ENCODE measurements around the gene PLA1A. TPM values are rescaled to one million over a fixed set of nuclear protein-coding genes. Genes with fewer than 3 reads are reported as not detected.

Gene PLA1A
- total and polyA plus RNA-seq, 2 of the 4 experiments (the other 2 are of a cell fraction) = not detected

GRCh38 chr3:119643528-119643927 lies 45.8 kb downstream of the PLA1A start:
- Histone ChIP-seq H3K27ac (ENCODE audit: insufficient read depth, low read length) (0 out of 2 replicates have a peak overlapping the region, but pooled peaks have one; percentile 19), H3K4me3 (ENCODE audit: insufficient read depth, low read depth, low read length) (no peak overlapping the region), H2AK9ac (replicated peaks; ENCODE audit: low read depth, low read length, poor library complexity) (no peak overlapping the region), H3K4me2 (ENCODE audit: low read depth, low read length) (no peak overlapping the region), H4K91ac (ENCODE audit: insufficient read depth, low read depth, low read length) (no peak overlapping the region), H3K36me3 (ENCODE audit: control insufficient read depth, insufficient read depth, low read length) (no peaks in the 10 kb centered on the region), H4K5ac (ENCODE audit: low read depth, low read length) (no peak overlapping the region), H3K4ac (ENCODE audit: low read depth, low read length) (no peak overlapping the region), H2BK120ac (ENCODE audit: low read depth, low read length) (no peak overlapping the region), H3K9me1 (ENCODE audit: insufficient read depth, low read length) (peaks cover 8% of the 10 kb centered on the region), H2BK20ac (ENCODE audit: low read depth, low read length) (no peak overlapping the region), H3K56ac (ENCODE audit: extremely low read depth, insufficient read depth, low read length) (no peak overlapping the region), H4K8ac (ENCODE audit: low read depth in 2 of 2, low read length in 2 of 2) (no peak overlapping the region), H3K4me1 (ENCODE audit: control insufficient read depth, insufficient read depth, low read length) (peaks cover 15% of the 10 kb centered on the region), H3K9me3 (ENCODE audit: control insufficient read depth, insufficient read depth, low read length) (no peaks in the 10 kb centered on the region), H3K27me3 (ENCODE audit: control insufficient read depth, insufficient read depth, low read length) (no peaks in the 10 kb centered on the region), H2BK5ac (ENCODE audit: low read depth, low read length, poor library complexity, severe bottlenecking) (no peak overlapping the region), H3K14ac (replicated peaks; ENCODE audit: low read depth, low read length) (peak overlapping the region; percentile 62; the same call in 1 of the 2 replicates), H3K23ac (ENCODE audit: low read depth, low read length) (no peak overlapping the region), H2AK5ac (ENCODE audit: low read depth, low read length) (no peak overlapping the region), H4K20me1 (ENCODE audit: insufficient read depth, low read length) (no peaks in the 10 kb centered on the region), H3K9ac (ENCODE audit: low read depth, low read length) (no peak overlapping the region), H3K18ac (ENCODE audit: low read depth, low read length) (no peak overlapping the region), H2BK15ac (ENCODE audit: low read depth, low read length) (no peak overlapping the region; the same call in 2 of the 3 replicates), H3K79me1 (ENCODE audit: low read depth in 1 of 2, low read length in 2 of 2) (no peaks in the 10 kb centered on the region), H2AFZ (replicated peaks; ENCODE audit: low read length, poor library complexity) (no peak overlapping the region)
- intact Hi-C loops (cut with micrococcal nuclease) (no loop called here), dilution Hi-C loops (cut with HindIII; ENCODE audit: low sequenced_read_pairs, unreplicated experiment) (no loop called here), in situ Hi-C loops (cut with MboI; ENCODE audit: low sequenced_read_pairs) (no loop called here)
- peak; percentile 82 for ATAC-seq (ENCODE audit: low read depth)
- no CpG with 5 or more reads among the region's 2 CpGs for WGBS, 2 experiments (ENCODE audit: extremely low coverage in 2 of 2, insufficient read length in 1 of 2)
- ChIA-PET POLR2A (ENCODE audit: unreplicated experiment) (no interaction called here), CTCF (no interaction called here)
- BruUV-seq (replicated peaks) = no TSS peak
- TF ChIP-seq FOS (IDR thresholded peaks at IDR 0.05; ENCODE audit: low read depth, low read length) (peak; percentile 76), ELK1 (IDR thresholded peaks at IDR 0.05; ENCODE audit: borderline replicate concordance, low read depth, low read length) (no peak), CEBPB (IDR thresholded peaks at IDR 0.05; ENCODE audit: low read depth, low read length) (peak; percentile 44; the same call in 1 of the 2 replicates)
- peak; percentile 87 for DNase-seq

Data from IMR-90 (cell line).